Natural killer cell treated with Interleukin-12 subunit alpha and Interleukin-12 subunit beta and Interleukin-15 and Interleukin-18, amount 100 ng/mL, for 72 hours (primary cell): ENCODE data around the gene CST9. TPM values are rescaled to one million over a fixed set of nuclear protein-coding genes. Genes with fewer than 3 reads are reported as not detected.
"Not testable (repeated sequence)": the region's sequence is repeated elsewhere in the genome, so short reads cannot be mapped to it uniquely, and the experiment has no call there.

Experiments used
- ATAC-seq, 2 donors: fragments of 150-1000 bp; cut with Tn5 transposase in 1 of 2; sonication (Bioruptor Pico), chemical (Tn5 transposase) in 1 of 2; 2 replicates each; pipeline ENCODE4 v1.10.0; 2021
- DNase-seq: peaks from one replicate; pipeline ENCODE4 v3.0.0; 2022; ENCODE audit warnings: low spot score
- H3K27ac Mint-ChIP-seq, 2 donors: 1 replicate in 1 of 2; 2 replicates in 1 of 2; pipeline ENCODE4 v1.8.0; 2022; ENCODE audit warnings: mixed read lengths in 2 of 2, mild to moderate bottlenecking in 1 of 2, moderate library complexity in 1 of 2
- H3K27me3 Mint-ChIP-seq, 2 donors: 1 replicate in 1 of 2; 2 replicates in 1 of 2; pipeline ENCODE4 v1.8.0; 2022; ENCODE audit warnings: mixed read lengths in 2 of 2
- H3K36me3 Mint-ChIP-seq: one replicate; pipeline ENCODE4 v1.8.0; 2022; ENCODE audit warnings: mixed read lengths
- H3K4me1 Mint-ChIP-seq, 2 donors: 1 replicate in 1 of 2; 2 replicates in 1 of 2; pipeline ENCODE4 v1.8.0; 2022; ENCODE audit warnings: low read depth in 2 of 2, mixed read lengths in 2 of 2, mild to moderate bottlenecking in 1 of 2
- H3K4me3 Mint-ChIP-seq: one replicate; pipeline ENCODE4 v1.8.0; 2022; ENCODE audit warnings: mixed read lengths
- H3K9me3 Mint-ChIP-seq: 2 replicates; pipeline ENCODE4 v1.8.0; 2022; ENCODE audit warnings: mixed read lengths
- total RNA-seq, 2 donors: library from RNA; stranded (reverse); gene quantifications; one replicate each; pipeline ENCODE4 v1.2.3, GENCODE V29; 2022

CST9 gene
- total RNA-seq, 2 donors from 2014 or later, result not detected

DNA sequence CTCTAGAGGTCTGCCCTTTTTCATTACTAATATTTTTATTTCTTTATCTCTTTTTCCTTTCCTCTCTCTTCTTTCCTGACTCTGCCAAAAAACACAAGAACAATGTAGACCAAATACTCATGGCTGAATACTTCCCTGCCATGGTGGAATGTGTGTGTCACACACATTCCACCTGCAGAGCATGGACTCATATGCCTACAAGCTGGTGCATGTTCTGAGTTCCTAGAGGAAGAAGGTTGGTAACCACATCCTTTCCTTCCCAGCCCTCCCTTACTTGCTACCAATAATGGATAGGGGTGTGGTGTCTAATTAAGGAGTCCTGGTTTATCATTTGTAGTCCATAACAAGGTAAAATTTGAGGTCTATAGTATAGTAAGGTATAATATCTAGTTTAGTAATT lies 22.2 kb downstream of the CST9 start:
- Mint-ChIP-seq H3K27ac (no peak overlapping the region), H3K4me1 (peaks cover 0 to 2% of the 10 kb centered on the region in 2 donors), H3K4me3 (no peak overlapping the region), H3K9me3 (no peaks in the 10 kb centered on the region), H3K27me3 (peaks cover 19 to 29% of the 10 kb centered on the region in 2 donors), H3K36me3 (no peaks in the 10 kb centered on the region)
- ATAC-seq, result no peak
- DNase-seq, result no peak

DNA sequence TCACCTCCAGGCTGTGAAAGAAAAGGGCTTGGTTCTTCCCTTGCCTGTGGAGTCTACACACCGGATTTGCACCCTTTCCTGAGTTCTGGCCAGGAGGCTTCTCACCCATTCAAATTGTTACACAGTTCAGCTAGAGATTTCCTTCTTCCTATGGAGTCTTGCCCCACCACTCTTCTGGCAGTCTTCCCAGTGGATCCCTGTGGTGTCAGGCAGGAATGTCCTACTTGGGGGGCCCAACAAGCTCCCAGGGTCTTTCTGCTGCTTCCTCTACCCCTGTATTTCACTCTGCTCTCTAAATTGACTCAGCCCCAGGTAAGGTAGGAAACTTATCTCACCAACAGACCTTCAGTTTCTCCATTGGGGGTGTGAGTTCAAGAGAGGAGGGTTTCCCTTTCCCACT lies 23.4 kb downstream of the CST9 start:
- ATAC-seq, result no peak
- H3K36me3 Mint-ChIP-seq, result no peaks in the 10 kb centered on the region
- peaks cover 19 to 29% of the 10 kb centered on the region in 2 donors for H3K27me3 Mint-ChIP-seq
- no peaks in the 10 kb centered on the region for H3K4me1 Mint-ChIP-seq
- no peak overlapping the region for H3K4me3 Mint-ChIP-seq
- no peak overlapping the region for H3K27ac Mint-ChIP-seq
- H3K9me3 Mint-ChIP-seq, result no peaks in the 10 kb centered on the region
- DNase-seq, result no peak

DNA sequence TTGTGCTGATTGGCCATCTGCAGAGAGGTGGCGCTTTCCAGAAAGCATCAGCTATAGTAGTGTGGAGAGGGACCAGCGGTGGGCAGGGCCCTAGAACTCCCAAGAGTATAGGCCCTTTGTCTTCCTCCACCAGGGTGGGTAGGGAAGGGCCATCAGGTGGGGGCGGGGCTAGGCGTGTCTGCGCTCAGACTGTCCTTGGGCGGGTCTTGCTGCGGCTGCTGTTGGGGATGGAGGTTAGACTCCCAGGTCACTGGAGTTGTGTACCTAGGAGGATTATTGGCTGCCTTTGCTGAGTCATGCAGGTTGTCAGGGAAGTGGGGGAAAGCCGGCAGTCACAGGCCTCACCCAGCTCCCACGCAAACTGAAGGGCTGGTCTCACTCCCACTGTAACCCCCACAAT lies 23.9 kb downstream of the CST9 start:
- not testable (repeated sequence) for ATAC-seq, H3K36me3 Mint-ChIP-seq, H3K9me3 Mint-ChIP-seq, H3K4me1 Mint-ChIP-seq, H3K4me3 Mint-ChIP-seq, DNase-seq, H3K27ac Mint-ChIP-seq
- peaks cover 19 to 29% of the 10 kb centered on the region in 2 donors for H3K27me3 Mint-ChIP-seq

DNA sequence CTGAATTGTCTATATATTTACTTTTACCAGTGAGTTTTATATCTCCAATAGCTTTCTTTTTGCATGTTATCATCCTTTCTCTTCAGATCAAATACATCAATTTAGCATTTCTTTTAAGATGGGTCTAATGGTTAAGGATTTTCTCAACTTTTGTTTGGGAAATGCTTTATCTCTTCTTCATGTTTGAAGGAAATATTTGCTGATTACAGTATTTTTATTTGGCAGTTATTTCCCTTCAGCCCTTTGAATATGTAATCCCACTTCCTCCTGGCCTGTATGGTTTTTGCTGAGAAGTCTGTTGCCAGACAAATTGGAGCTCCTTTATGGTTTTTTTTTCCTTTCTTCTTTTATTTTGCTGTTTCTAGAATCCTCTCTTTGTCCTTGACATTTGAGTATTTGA lies 30.7 kb downstream of the CST9 start:
- Mint-ChIP-seq H3K9me3 (no peaks in the 10 kb centered on the region), H3K27ac (no peak overlapping the region), H3K4me1 (no peaks in the 10 kb centered on the region), H3K27me3 (peaks cover 9% of the 10 kb centered on the region in 2 donors), H3K36me3 (no peaks in the 10 kb centered on the region), H3K4me3 (no peak overlapping the region)
- no peak for DNase-seq
- ATAC-seq, result no peak

DNA sequence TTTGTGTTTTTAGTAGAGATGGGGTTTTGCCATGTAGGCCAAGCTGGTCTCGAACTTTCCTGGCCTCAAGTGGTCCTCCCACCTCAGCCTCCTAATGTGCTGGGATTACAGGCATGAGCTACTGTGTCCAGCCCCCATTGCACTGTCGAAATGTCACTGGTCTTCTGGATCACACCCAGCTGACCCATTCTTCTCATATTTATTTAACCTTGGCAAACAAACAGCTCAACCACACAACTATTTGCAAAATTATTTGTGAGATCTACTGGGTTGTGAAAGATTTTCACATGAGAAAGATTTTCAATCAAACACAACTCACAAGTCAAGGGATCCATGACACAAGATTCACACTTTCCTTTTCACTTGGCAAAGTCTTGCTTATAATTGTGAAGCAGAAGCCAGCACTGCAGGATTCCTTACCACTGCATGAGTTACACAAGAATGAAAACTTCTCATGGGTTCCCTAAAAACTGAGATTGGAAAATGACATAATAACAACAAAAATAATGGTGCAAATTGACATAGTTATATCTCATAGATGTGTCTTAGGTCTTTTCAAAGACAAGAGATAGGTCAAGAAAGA lies 35.4 kb downstream of the CST9 start:
- ATAC-seq, result no peak
- H3K9me3 Mint-ChIP-seq, result no peaks in the 10 kb centered on the region
- no peak overlapping the region for H3K27ac Mint-ChIP-seq
- no peaks in the 10 kb centered on the region for H3K36me3 Mint-ChIP-seq
- DNase-seq, result no peak
- H3K4me3 Mint-ChIP-seq, result no peak overlapping the region
- H3K27me3 Mint-ChIP-seq, result peaks cover 8 to 9% of the 10 kb centered on the region in 2 donors
- H3K4me1 Mint-ChIP-seq, result no peaks in the 10 kb centered on the region

DNA sequence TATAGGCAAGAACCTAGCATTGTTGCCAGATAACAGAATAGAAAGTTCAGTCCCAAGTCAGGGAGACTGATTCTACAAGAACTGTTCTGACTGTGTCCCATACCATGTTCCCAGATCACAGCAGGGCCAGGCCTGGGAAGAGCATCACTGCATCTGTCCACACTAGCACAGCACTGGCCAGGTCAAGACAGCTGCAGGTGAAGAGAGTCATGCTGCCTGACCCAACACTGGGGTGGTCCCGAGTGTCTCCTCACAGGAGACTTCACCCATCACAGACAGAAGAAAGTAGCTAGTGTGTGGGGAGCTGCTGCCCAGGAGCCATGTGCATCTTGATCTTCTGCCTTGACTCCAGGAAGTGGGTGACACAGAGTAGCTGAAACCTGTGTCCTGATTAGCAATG lies 36.1 kb downstream of the CST9 start:
- no peak overlapping the region for H3K27ac Mint-ChIP-seq
- no peak overlapping the region for H3K4me3 Mint-ChIP-seq
- peaks cover 1 to 9% of the 10 kb centered on the region in 2 donors for H3K27me3 Mint-ChIP-seq
- ATAC-seq (peak in 1 of 2 donors; percentile 69), DNase-seq (no peak)
- no peaks in the 10 kb centered on the region for H3K4me1 Mint-ChIP-seq
- no peaks in the 10 kb centered on the region for H3K36me3 Mint-ChIP-seq
- no peaks in the 10 kb centered on the region for H3K9me3 Mint-ChIP-seq

DNA sequence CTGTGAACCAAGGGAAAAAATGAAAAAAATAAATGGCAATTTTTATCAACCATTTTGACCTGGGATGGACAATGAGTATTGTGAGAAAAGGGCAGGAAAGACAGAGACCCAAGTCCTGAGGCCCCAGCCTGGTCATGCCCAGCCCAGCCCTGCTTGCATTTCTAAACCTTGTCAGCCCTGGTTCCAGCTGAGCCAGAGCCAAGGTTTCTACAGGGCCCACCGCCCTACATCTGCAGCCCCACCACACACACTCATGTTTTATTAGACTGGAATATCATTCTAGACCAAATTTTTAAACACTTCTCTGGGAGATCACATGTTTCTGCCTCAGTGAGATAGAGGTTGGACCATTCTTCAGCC lies 36.8 kb downstream of the CST9 start:
- no peak for ATAC-seq
- Mint-ChIP-seq H3K27me3 (peaks cover 0 to 5% of the 10 kb centered on the region in 2 donors), H3K4me1 (no peaks in the 10 kb centered on the region), H3K9me3 (no peaks in the 10 kb centered on the region), H3K27ac (no peak overlapping the region), H3K4me3 (no peak overlapping the region), H3K36me3 (no peaks in the 10 kb centered on the region)
- no peak for DNase-seq

DNA sequence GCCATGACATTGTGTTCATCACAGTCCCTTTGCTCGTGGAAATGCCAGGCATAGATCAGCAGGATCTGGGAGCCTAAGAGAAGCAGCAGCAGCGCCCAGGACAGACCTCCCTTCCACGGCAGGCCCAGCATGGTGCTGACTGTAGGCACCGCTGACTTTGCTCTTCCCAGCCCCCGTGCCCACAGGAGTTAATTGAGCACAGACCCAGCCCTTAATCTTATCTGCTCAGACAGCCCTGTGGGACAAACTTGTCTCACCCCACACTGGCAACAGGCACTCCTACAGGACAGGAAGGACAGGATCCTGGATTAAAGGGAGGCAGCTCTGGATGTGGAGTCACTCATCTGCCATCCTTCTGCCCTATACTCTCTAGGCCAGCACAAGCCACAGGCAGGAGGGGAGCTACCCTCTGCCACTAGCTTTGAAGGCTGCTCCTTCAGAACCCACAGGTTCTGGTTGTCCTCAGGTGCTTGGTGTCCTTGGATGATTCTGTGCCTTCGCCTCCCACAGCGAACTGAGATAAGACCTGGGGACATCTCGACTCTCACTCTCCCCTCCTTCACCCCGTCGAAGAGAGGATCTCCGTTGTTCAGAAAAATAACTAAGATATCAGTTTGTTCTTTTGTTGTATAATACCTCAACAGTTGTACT lies 37.3 kb downstream of the CST9 start, which contains the start of gene CST9L:
Gene CST9L (minus strand): TSS at position 165 of the 651 bp plus-strand sequence. CDS start 34 bp downstream, at position 131.
- Mint-ChIP-seq H3K27me3 (peaks cover 0 to 5% of the 10 kb centered on the region in 2 donors), H3K36me3 (no peaks in the 10 kb centered on the region), H3K4me3 (no peak within 1 kb of the TSS), H3K4me1 (no peaks in the 10 kb centered on the region), H3K27ac (no peak within 1 kb of the TSS), H3K9me3 (no peaks in the 10 kb centered on the region)
- ATAC-seq, result peak; percentile 31 to 37
- no peak for DNase-seq

DNA sequence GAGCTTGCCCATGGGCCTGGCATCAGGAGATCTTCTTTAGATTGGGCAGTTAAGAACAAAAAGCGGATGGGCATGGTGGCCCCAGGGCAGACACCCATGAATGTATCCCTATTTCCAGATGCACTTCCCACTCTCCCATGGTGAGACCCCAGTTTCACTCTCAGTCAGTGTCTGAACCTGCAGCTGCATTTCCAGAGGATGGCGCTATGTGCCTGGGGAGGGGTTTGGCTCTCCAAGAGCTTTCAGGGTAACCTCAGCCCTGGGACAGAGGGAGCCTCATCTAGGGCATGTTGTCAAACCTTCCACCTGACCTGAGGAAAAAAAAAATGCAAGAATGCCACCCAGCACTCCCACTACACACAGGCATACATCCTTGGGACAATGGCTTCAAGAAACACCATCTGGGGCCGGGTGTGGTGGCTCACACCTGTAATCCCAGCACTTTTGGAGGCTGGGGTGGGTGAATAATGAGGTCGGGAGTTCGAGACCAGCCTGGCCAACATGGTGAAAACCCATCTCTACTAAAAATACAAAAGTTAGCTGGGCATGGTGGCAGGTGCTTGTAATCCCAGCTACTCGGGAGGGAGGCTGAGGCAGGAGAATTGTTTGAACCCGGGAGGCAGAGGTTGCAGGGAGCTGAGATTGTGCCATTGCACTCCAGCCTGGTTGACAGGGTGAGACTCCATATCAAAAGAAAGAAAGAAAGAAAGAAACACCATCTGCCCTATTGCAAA lies 39.4 kb downstream of the CST9 start:
- Mint-ChIP-seq H3K4me1 (no peaks in the 10 kb centered on the region), H3K27me3 (no peaks in the 10 kb centered on the region), H3K27ac (no peak overlapping the region), H3K4me3 (no peak overlapping the region), H3K9me3 (peaks cover 4% of the 10 kb centered on the region), H3K36me3 (peaks cover 8% of the 10 kb centered on the region)
- ATAC-seq (no peak), DNase-seq (no peak)

DNA sequence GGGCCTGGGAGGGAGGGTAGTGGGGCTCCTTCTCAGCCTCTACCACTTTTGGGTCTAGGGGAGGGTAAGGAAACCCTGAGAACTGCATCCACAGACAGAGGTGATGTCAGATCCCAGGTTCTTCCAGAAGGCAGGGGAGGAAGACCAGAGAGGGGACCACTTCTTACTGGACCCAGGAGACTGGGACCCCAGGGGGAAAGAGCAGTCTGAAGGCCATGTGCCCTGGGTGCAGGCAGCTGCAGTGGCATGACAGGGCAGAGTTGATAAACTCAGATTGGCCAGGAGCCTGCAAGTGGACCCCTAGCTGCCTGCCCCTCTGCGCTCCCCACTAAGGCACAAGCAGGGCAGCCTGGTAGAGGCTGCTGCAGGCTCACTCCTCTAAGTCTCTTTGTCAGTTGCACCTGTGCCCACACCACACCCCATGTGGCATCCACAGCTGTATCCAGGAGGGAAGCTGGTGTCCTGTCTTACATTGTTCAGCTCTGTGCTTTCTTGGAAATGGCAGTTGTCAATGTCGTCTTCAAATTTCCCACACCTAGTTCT lies 40.1 kb downstream of the CST9 start:
- Mint-ChIP-seq H3K36me3 (peaks cover 8% of the 10 kb centered on the region), H3K4me3 (no peak overlapping the region), H3K27me3 (no peaks in the 10 kb centered on the region), H3K27ac (no peak overlapping the region), H3K9me3 (peaks cover 4% of the 10 kb centered on the region), H3K4me1 (no peaks in the 10 kb centered on the region)
- DNase-seq (peak; percentile 44), ATAC-seq (peak in 1 of 2 donors; percentile 8)

DNA sequence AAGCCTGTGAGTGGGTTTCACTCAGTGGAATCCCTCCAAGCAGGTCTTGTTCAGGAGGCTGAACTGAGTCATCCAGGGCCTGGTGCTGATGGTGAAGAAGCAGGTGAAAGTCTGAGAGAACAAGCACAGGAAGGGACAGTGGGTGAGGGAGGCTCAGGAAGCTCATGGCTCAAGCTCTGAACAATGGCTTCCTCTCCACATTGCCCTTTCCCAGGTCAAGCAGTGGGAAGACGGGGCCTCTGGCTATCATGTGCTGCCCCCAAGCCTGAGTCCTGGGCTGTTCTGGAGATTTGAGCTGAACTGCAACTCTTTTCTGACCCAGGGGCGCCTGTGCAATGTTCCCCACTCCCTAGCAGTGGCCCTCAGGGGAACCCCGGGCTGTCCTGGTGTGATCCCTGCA lies 40.8 kb downstream of the CST9 start:
- H3K4me3 Mint-ChIP-seq, result no peak overlapping the region
- H3K36me3 Mint-ChIP-seq, result peaks cover 13% of the 10 kb centered on the region
- no peak for ATAC-seq
- H3K27ac Mint-ChIP-seq, result no peak overlapping the region
- no peak for DNase-seq
- H3K9me3 Mint-ChIP-seq, result peaks cover 6% of the 10 kb centered on the region
- H3K27me3 Mint-ChIP-seq, result peaks cover 0 to 2% of the 10 kb centered on the region in 2 donors
- H3K4me1 Mint-ChIP-seq, result no peaks in the 10 kb centered on the region

DNA sequence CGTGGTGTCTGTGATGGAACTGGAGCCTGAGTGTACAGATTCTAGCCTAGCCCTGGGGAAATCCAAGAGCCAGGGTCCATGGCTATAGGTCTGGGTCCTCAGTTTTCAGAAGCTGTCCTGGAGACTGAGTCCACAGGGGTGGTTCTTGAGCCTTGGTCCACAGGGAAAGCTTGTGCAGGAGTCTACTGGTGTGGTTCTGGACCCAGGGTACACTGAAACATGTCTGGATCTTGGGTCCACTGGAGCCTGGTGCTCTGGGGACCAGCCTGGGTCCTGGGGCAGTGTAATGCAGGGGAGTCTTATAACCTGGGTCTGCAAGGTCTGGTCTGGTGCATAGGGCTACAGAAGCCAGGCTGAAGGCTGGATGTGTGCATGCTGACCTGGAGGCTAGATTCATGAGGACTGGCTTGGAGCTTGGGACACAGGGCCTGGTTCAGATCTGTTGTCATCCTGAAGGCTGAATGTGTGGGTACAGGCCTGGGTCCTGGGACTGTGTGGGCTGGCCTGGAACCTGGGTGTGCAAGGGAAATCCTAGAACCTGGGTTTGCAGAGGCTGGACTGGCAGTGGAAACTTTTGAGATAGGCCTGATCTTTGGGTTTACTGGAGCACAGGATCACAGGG lies 42.9 kb downstream of the CST9 start:
- no peak overlapping the region for H3K4me3 Mint-ChIP-seq
- DNase-seq (peak; percentile 45), ATAC-seq (no peak)
- H3K4me1 Mint-ChIP-seq, result no peaks in the 10 kb centered on the region
- H3K27ac Mint-ChIP-seq, result no peak overlapping the region
- peaks cover 22% of the 10 kb centered on the region for H3K36me3 Mint-ChIP-seq
- H3K27me3 Mint-ChIP-seq, result peaks cover 5 to 9% of the 10 kb centered on the region in 2 donors
- H3K9me3 Mint-ChIP-seq, result peaks cover 10% of the 10 kb centered on the region

DNA sequence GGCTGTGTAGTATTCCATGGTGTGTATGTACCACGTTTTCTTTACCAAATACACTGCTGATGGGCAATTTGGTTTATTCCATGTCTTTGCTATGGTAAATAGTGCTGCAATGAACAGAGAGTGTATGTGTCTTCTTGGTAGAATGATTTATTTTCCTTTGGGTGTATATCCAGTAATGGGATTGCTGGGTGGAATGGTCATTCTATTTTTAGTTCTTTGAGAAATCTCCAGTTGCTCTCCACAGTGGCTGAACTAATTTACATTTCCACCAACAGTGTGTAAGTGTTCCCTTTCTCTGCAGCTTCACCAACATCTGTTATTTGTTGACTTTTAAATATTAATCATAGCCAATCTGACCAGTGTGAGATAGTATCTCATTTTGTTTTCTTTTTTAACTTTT lies 51.3 kb downstream of the CST9 start:
- no peak overlapping the region for H3K4me3 Mint-ChIP-seq
- H3K27me3 Mint-ChIP-seq, result peaks cover 5 to 16% of the 10 kb centered on the region in 2 donors
- ATAC-seq (no peak), DNase-seq (no peak)
- H3K27ac Mint-ChIP-seq, result no peak overlapping the region
- peaks cover 16% of the 10 kb centered on the region for H3K36me3 Mint-ChIP-seq
- H3K4me1 Mint-ChIP-seq, result no peaks in the 10 kb centered on the region
- H3K9me3 Mint-ChIP-seq, result peaks cover 11% of the 10 kb centered on the region
